LNCAP (cell line): ENCODE measurements around the gene CLIC3.

ENCODE experiments used
- CTCF ChIP-seq: fragments of 450-650 bp; IDR thresholded peaks from 2 replicates; pipeline ENCODE4 v1.5.1; 2017; ENCODE audit warnings: mild to moderate bottlenecking

Gene CLIC3

GRCh38 chr9:136972335-136972734, 24.0 kb downstream of the CLIC3 start:
- TF ChIP-seq CTCF = no peak

- TF ChIP-seq CTCF = no peak
These were observed 24.6 kb downstream of the CLIC3 start for GRCh38 chr9:136971746-136972145.

GRCh38 chr9:136970361-136970760, 26.0 kb downstream of the CLIC3 start:
- TF ChIP-seq CTCF = no peak

GRCh38 chr9:136969774-136970173, 26.6 kb downstream of the CLIC3 start:
- TF ChIP-seq CTCF = no peak

- no peak for TF ChIP-seq CTCF
These were observed 27.2 kb downstream of the CLIC3 start for GRCh38 chr9:136969150-136969549.

GRCh38 chr9:136968333-136969127, 27.8 kb downstream of the CLIC3 start:
- no peak for TF ChIP-seq CTCF

- TF ChIP-seq CTCF = no peak
These were observed 30.4 kb downstream of the CLIC3 start for GRCh38 chr9:136965771-136966484.
